ENCODE data around the gene EPC1.

- TF ChIP-seq CTCF (conservative IDR thresholded peaks at IDR 0.05; ENCODE audit: low read length) (no peak), EZH2phosphoT487 (IDR thresholded peaks at IDR 0.05; ENCODE audit: borderline replicate concordance, low read depth, low read length) (no peak)
Measured at GRCh38 chr10:32314588-32314987, 32.4 kb downstream of the EPC1 start.

Measured in OCI-LY7 (cell line).